ENCODE data around the gene EGFL7. TPM values are rescaled to one million over a fixed set of nuclear protein-coding genes. Genes with fewer than 3 reads are reported as not detected.

The EGFL7 gene
- total and polyA plus RNA-seq, 2 of the 13 experiments (the other 11 are each of a cell fraction or from before 2014, with no cell fraction given): 0.20 to 5.1 TPM

DNA sequence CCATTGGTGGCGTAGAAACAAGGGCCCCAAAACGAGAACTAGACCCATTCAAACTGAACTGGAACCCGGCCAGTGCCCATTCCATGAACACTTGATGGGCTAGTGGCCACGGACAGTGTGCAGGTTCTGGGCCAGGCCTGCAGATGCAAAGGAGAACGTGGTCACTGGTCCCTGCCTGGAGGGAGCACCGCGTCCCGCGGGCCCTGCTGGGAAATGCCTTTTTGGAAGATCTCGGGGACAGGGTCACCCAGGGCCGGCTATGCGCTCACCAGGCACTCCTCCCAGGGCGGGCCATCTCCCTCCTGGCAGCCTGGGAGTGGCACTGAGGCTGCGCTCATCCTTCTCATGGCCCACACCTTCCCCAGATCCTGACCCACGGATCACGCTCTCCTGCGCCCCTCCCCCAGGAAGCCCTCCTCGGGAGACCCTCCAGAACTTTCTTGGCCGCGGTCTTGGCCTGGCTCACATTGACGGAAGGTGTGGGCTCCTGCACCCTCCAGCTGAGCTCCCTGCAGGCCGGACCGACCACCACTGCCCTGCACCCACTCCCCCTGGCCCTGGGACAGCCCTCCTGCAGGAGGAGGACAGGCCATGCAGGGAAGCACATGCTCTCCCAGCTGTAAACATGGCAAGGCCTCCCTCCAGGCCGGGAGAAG, 46.9 kb downstream of the EGFL7 start:
- Histone ChIP-seq H3K36me3 (replicated peaks in 1 of 2; ENCODE audit: control insufficient read depth in 1 of 2, insufficient read depth in 2 of 2, low read length in 2 of 2) (no peaks in the 10 kb centered on the region), H3K4me2 (ENCODE audit: low read depth, low read length) (no peak overlapping the region), H3K79me2 (ENCODE audit: insufficient read depth, low read length) (no peaks in the 10 kb centered on the region), H3K4me3 (replicated peaks in 1 of 3; ENCODE audit: insufficient read depth in 1 of 3, low read depth in 2 of 3, low read length in 3 of 3) (peak overlapping the region in 1 of 3 experiments; percentile 3; a peak in 1 of 6 replicates), H3K9ac (ENCODE audit: insufficient read depth, low read depth, low read length) (no peak overlapping the region), H3K27ac (ENCODE audit: extremely low read length, insufficient read depth, low read length) (no peak overlapping the region), H2AFZ (ENCODE audit: low read length) (no peak overlapping the region), H3K27me3 (ENCODE audit: control insufficient read depth in 1 of 2, insufficient read depth in 2 of 2, low read length in 2 of 2) (peaks cover 15 to 65% of the 10 kb centered on the region in 2 experiments; a peak in 3 of 5 replicates), H3K4me1 (ENCODE audit: insufficient read depth, low read length) (peaks cover 29% of the 10 kb centered on the region), H4K20me1 (ENCODE audit: insufficient read depth, low read length) (no peaks in the 10 kb centered on the region), H3K9me3 (ENCODE audit: low read length) (no peaks in the 10 kb centered on the region)
- ATAC-seq (peak; percentile 27; the same call in 2 of the 3 replicates), DNase-seq (ENCODE audit: low spot score) (no peak), FAIRE-seq (no peak)
- in situ Hi-C loops (cut with HindIII; ENCODE audit: extremely low pct_ligation_motif_present, low pct_unique_long_range_greater_than_20kb) (no loop called here), intact Hi-C loops (cut with micrococcal nuclease; ENCODE audit: unreplicated experiment) (no loop called here)
- no TSS peak for BruUV-seq (replicated peaks)
- WGBS (ENCODE audit: low lambda C conversion rate): 50% methylated on average over 12 of the region's 24 CpGs
- CTCF ChIA-PET (ENCODE audit: low intra/inter-chr PET ratio, low total read pairs): no interaction called here
- POLR2A ChIA-PET: no interaction called here
- no peak for TF ChIP-seq RFX3 (CRISPR knock-in tag; IDR thresholded peaks at IDR 0.05)
- TF ChIP-seq, protein P1, sequence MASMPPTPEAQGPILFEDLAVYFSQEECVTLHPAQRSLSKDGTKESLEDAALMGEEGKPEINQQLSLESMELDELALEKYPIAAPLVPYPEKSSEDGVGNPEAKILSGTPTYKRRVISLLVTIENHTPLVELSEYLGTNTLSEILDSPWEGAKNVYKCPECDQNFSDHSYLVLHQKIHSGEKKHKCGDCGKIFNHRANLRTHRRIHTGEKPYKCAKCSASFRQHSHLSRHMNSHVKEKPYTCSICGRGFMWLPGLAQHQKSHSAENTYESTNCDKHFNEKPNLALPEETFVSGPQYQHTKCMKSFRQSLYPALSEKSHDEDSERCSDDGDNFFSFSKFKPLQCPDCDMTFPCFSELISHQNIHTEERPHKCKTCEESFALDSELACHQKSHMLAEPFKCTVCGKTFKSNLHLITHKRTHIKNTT (CRISPR knock-in tag; IDR thresholded peaks at IDR 0.05): no peak
- TF ChIP-seq, protein P2, sequence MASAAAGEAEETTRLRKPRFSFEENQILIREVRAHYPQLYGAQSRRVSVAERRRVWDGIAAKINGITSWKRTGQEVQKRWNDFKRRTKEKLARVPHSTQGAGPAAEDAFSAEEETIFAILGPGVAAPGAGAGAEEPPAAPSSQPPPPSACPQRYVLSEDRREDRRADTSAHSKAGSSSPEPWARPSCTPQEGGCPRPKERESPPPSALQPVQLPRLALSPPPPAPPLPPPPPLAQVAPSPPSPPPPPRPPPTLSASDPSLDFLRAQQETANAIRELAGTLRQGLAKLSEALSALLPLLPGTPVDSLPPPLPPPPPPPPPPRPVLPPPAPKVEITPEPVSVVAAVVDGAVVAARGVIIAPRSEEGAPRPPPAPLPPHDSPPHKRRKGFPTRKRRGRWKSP (CRISPR knock-in tag; IDR thresholded peaks at IDR 0.05): no peak
- TF ChIP-seq NONO (IDR thresholded peaks at IDR 0.05): no peak
- TF ChIP-seq NONO (CRISPR knock-in tag; conservative IDR thresholded peaks at IDR 0.05): no peak
- 0 out of 2 replicates have a peak, but pooled peaks have one; percentile 39 for TF ChIP-seq ZNF263 (CRISPR knock-in tag; IDR thresholded peaks at IDR 0.05)
- no peak for TF ChIP-seq DPF2 (CRISPR knock-in tag; IDR thresholded peaks at IDR 0.05; ENCODE audit: borderline replicate concordance, low read depth)
- no peak for TF ChIP-seq ZNF703 (CRISPR knock-in tag; IDR thresholded peaks at IDR 0.05; ENCODE audit: borderline replicate concordance)
- TF ChIP-seq, protein P3, sequence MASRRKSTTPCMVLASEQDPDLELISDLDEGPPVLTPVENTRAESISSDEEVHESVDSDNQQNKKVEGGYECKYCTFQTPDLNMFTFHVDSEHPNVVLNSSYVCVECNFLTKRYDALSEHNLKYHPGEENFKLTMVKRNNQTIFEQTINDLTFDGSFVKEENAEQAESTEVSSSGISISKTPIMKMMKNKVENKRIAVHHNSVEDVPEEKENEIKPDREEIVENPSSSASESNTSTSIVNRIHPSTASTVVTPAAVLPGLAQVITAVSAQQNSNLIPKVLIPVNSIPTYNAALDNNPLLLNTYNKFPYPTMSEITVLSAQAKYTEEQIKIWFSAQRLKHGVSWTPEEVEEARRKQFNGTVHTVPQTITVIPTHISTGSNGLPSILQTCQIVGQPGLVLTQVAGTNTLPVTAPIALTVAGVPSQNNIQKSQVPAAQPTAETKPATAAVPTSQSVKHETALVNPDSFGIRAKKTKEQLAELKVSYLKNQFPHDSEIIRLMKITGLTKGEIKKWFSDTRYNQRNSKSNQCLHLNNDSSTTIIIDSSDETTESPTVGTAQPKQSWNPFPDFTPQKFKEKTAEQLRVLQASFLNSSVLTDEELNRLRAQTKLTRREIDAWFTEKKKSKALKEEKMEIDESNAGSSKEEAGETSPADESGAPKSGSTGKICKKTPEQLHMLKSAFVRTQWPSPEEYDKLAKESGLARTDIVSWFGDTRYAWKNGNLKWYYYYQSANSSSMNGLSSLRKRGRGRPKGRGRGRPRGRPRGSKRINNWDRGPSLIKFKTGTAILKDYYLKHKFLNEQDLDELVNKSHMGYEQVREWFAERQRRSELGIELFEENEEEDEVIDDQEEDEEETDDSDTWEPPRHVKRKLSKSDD (CRISPR knock-in tag; IDR thresholded peaks at IDR 0.05; ENCODE audit: low read depth): no peak
- TF ChIP-seq ZNF615 (CRISPR knock-in tag; IDR thresholded peaks at IDR 0.05; ENCODE audit: borderline replicate concordance): no peak
- TF ChIP-seq, protein P4, sequence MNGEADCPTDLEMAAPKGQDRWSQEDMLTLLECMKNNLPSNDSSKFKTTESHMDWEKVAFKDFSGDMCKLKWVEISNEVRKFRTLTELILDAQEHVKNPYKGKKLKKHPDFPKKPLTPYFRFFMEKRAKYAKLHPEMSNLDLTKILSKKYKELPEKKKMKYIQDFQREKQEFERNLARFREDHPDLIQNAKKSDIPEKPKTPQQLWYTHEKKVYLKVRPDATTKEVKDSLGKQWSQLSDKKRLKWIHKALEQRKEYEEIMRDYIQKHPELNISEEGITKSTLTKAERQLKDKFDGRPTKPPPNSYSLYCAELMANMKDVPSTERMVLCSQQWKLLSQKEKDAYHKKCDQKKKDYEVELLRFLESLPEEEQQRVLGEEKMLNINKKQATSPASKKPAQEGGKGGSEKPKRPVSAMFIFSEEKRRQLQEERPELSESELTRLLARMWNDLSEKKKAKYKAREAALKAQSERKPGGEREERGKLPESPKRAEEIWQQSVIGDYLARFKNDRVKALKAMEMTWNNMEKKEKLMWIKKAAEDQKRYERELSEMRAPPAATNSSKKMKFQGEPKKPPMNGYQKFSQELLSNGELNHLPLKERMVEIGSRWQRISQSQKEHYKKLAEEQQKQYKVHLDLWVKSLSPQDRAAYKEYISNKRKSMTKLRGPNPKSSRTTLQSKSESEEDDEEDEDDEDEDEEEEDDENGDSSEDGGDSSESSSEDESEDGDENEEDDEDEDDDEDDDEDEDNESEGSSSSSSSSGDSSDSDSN (CRISPR knock-in tag; IDR thresholded peaks at IDR 0.05): no peak
- TF ChIP-seq, protein P5, sequence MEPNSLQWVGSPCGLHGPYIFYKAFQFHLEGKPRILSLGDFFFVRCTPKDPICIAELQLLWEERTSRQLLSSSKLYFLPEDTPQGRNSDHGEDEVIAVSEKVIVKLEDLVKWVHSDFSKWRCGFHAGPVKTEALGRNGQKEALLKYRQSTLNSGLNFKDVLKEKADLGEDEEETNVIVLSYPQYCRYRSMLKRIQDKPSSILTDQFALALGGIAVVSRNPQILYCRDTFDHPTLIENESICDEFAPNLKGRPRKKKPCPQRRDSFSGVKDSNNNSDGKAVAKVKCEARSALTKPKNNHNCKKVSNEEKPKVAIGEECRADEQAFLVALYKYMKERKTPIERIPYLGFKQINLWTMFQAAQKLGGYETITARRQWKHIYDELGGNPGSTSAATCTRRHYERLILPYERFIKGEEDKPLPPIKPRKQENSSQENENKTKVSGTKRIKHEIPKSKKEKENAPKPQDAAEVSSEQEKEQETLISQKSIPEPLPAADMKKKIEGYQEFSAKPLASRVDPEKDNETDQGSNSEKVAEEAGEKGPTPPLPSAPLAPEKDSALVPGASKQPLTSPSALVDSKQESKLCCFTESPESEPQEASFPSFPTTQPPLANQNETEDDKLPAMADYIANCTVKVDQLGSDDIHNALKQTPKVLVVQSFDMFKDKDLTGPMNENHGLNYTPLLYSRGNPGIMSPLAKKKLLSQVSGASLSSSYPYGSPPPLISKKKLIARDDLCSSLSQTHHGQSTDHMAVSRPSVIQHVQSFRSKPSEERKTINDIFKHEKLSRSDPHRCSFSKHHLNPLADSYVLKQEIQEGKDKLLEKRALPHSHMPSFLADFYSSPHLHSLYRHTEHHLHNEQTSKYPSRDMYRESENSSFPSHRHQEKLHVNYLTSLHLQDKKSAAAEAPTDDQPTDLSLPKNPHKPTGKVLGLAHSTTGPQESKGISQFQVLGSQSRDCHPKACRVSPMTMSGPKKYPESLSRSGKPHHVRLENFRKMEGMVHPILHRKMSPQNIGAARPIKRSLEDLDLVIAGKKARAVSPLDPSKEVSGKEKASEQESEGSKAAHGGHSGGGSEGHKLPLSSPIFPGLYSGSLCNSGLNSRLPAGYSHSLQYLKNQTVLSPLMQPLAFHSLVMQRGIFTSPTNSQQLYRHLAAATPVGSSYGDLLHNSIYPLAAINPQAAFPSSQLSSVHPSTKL (CRISPR knock-in tag; IDR thresholded peaks at IDR 0.05): no peak

Measured in HepG2 (cell line).